ENCODE measurements around the gene OR56A5.

Gene OR56A5, protein sequence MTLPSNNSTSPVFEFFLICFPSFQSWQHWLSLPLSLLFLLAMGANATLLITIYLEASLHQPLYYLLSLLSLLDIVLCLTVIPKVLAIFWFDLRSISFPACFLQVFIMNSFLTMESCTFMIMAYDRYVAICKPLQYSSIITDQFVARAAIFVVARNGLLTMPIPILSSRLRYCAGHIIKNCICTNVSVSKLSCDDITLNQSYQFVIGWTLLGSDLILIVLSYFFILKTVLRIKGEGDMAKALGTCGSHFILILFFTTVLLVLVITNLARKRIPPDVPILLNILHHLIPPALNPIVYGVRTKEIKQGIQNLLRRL

DNA sequence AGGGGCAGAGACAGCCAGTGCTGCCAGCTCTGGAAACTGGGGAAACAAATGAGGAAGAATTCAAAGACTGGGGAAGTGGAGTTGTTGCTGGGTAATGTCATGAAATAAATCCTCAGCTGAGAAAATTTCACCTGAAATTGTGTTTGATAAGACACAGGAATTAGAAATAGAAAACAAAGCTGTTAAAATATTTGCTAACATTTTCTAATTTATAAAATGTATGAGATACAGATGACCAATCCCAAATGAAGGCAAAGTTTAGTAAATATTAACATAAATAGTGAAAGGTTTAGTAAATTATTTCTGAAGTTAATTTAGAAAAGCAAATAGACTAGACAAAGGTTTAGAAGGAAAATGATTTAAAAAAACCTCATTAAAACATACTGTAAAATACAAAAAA lies at the start of gene OR56A5:
TSS of gene OR56A5 (minus strand) at position 101 of the 400 bp plus-strand sequence. CDS start at position 101, 0 bp downstream.
- CTCF ChIA-PET, result no interaction called here
- no peak for DNase-seq
- Mint-ChIP-seq H3K27me3 (no peaks in the 10 kb centered on the region), H3K27ac (no peak within 1 kb of the TSS), H3K4me1 (no peaks in the 10 kb centered on the region), H3K4me3 (no peak within 1 kb of the TSS), H3K9me3 (peaks cover 4% of the 10 kb centered on the region), H3K36me3 (no peaks in the 10 kb centered on the region)

DNA sequence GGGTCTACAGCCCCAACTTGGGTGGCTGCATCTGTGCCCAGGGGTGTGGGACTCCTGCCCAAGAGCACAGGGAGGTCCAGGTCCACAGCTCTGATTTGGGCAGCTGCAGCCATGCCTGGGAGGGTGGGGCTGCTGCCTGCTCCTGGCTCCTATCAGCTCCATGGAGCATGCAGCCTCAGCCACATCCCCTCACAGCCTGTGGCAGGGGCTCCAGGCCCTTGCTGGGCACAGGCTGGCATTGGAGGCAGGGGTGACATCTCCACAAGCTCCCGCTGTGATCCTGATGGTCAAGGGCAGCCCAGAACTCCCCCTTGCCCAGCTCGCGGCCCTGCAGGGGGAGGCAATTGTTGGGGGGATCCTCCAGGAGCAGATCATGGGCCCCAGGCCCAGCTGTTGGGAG lies 44.7 kb upstream of the OR56A5 start:
- DNase-seq, result no peak
- H3K36me3 Mint-ChIP-seq, result no peaks in the 10 kb centered on the region
- no peaks in the 10 kb centered on the region for H3K4me1 Mint-ChIP-seq
- no peaks in the 10 kb centered on the region for H3K9me3 Mint-ChIP-seq
- no peak overlapping the region for H3K4me3 Mint-ChIP-seq
- peaks cover 7% of the 10 kb centered on the region for H3K27me3 Mint-ChIP-seq
- no peak overlapping the region for H3K27ac Mint-ChIP-seq
- CTCF ChIA-PET, result no interaction called here

DNA sequence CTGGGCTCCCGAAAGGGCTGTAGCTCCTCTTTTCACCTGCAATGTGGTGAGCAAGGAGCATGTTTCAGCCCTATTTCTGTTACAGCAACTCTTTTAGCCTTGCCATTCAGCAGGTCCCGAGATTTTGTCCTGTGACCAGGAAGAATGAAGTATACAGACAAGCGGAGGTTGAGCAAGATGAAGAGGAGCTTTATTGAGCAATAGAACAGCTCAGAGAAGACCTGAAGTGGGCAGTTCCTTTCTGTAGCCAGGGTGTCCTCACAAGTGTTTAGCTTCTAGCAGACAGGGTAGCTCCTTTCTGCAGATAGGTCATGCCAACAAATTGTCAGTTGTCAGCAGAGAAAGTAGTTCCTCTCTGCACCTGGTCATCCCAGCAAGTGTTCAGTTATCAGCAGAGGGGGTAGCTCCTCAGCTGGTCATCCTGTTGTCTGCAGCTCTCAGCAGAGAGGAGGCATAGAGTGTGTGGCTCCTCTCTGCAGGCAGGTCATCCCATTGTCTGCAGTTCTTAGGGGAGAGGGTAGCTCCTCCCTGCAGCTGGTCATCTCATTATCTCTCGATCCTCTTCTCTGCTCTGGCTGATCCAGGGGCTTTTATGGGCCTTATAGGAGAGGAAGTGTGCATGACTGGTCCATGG lies 43.9 kb upstream of the OR56A5 start:
- Mint-ChIP-seq H3K4me3 (no peak overlapping the region), H3K27me3 (peaks cover 7% of the 10 kb centered on the region), H3K9me3 (no peaks in the 10 kb centered on the region), H3K36me3 (no peaks in the 10 kb centered on the region), H3K27ac (no peak overlapping the region), H3K4me1 (no peaks in the 10 kb centered on the region)
- CTCF ChIA-PET, result no interaction called here
- no peak for DNase-seq

DNA sequence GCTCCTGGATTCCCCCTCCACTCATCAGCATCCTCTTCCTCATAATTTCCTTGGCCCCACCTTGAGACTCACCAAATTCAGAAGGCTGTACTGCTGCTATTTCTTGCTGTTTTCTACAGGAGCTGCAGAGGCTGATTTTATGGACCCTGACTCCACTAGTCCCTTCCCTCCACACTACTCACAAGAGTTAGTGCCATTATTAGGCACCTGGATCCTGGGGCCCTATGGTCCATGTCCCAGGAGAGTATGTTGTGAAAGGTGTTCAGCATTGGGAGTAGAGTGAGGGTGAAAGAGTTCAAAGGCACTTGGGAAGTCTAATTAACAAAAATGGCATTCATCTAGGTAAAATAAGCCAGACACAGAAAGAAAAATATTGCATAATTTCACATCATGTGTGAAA lies 38.6 kb upstream of the OR56A5 start, which contains the start of gene OR56A4:
TSS of gene OR56A4 (minus strand) at position 101 of the 400 bp plus-strand sequence. CDS start 3,954 bp downstream, outside the sequence.
- CTCF ChIA-PET, result no interaction called here

DNA sequence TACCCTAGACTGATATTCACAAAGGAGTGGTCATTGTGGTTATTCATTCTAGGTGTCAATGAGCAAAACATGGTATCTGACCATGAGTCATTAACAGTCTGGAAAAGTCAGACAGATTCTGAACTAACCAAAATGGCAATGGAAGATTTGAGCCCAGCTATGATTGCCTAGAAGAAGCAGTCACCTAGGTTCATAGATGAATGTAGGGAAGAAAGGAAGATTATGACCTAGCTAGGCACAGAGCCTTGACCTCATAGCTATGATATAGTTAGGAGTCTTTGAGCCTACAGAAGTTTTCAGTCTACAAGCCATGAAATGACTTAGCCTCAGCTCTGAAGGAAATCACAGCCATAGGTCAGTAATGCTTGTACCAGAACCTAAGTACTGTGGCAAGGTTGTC lies 38.1 kb upstream of the OR56A5 start:
- no peaks in the 10 kb centered on the region for H3K4me1 Mint-ChIP-seq
- no peaks in the 10 kb centered on the region for H3K9me3 Mint-ChIP-seq
- H3K27ac Mint-ChIP-seq, result no peak overlapping the region
- DNase-seq, result no peak
- H3K4me3 Mint-ChIP-seq, result no peak overlapping the region
- no peaks in the 10 kb centered on the region for H3K36me3 Mint-ChIP-seq
- peaks cover 4% of the 10 kb centered on the region for H3K27me3 Mint-ChIP-seq
- CTCF ChIA-PET, result no interaction called here

More for the DNA sequence above, 38.6 kb upstream of the OR56A5 start, which contains the start of gene OR56A4:
- no peak for DNase-seq
- Mint-ChIP-seq H3K9me3 (no peaks in the 10 kb centered on the region), H3K4me3 (no peak within 1 kb of the TSS), H3K27ac (no peak within 1 kb of the TSS), H3K36me3 (no peaks in the 10 kb centered on the region), H3K4me1 (no peaks in the 10 kb centered on the region), H3K27me3 (peaks cover 4% of the 10 kb centered on the region)

DNA sequence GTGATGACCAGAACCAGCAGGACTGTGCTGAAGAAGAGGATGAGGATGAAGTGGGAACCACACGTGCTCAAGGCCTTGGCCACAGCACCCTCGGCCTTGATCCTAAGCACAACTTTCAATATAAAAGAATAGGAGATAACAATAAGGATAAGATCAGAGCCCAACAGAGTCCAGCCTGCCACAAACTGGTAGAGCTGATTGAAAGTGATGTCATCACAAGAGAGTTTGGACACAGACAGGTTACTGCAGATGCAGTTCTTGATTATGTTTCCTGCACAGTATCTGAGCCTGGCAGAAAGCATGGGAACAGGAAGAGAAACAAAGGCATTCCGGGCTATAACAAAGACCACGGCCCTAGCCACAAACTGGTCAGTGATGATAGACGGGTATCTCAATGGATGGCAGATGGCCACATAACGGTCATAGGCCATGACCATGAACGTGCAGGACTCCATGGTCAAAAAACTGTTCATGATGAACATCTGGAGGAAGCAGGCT lies 34.0 kb upstream of the OR56A5 start:
- CTCF ChIA-PET, result interaction anchor here (1.0 kb wide), 1 partner anchor 377 kb away, joined by 3 read pairs; no protein-coding TSS in a partner anchor
- H3K27me3 Mint-ChIP-seq, result peaks cover 4% of the 10 kb centered on the region

DNA sequence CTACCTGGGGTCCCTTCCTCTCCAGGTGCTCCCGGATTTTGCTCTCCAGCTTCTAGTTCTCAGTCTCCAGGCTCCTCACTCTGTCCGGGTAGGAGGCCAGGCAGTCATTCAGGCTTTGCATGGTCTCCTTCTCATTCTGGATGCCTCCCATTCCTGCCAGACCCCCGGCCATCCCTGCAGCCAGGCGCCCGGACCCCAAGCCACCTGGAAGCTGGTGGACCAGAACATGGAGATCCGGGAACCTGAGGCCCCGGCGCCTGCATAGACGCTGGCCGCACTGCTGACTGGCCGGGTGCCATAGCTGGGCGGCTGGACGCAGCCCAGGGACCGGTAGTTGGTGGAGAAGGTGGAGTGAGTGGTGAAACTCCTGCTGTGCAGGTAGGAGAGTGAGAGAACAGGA lies 26.5 kb upstream of the OR56A5 start:
- Mint-ChIP-seq H3K36me3 (no peaks in the 10 kb centered on the region), H3K9me3 (no peaks in the 10 kb centered on the region), H3K4me1 (no peaks in the 10 kb centered on the region), H3K27me3 (peaks cover 16% of the 10 kb centered on the region), H3K27ac (no peak overlapping the region), H3K4me3 (no peak overlapping the region)
- no peak for DNase-seq
- CTCF ChIA-PET, result interaction anchor here (1.2 kb wide), 1 partner anchor 358 kb away, joined by 4 read pairs; no protein-coding TSS in a partner anchor

More for the DNA sequence above, 34.0 kb upstream of the OR56A5 start:
- H3K4me3 Mint-ChIP-seq, result no peak overlapping the region
- no peak overlapping the region for H3K27ac Mint-ChIP-seq
- H3K4me1 Mint-ChIP-seq, result no peaks in the 10 kb centered on the region
- no peak for DNase-seq
- H3K36me3 Mint-ChIP-seq, result no peaks in the 10 kb centered on the region
- no peaks in the 10 kb centered on the region for H3K9me3 Mint-ChIP-seq

DNA sequence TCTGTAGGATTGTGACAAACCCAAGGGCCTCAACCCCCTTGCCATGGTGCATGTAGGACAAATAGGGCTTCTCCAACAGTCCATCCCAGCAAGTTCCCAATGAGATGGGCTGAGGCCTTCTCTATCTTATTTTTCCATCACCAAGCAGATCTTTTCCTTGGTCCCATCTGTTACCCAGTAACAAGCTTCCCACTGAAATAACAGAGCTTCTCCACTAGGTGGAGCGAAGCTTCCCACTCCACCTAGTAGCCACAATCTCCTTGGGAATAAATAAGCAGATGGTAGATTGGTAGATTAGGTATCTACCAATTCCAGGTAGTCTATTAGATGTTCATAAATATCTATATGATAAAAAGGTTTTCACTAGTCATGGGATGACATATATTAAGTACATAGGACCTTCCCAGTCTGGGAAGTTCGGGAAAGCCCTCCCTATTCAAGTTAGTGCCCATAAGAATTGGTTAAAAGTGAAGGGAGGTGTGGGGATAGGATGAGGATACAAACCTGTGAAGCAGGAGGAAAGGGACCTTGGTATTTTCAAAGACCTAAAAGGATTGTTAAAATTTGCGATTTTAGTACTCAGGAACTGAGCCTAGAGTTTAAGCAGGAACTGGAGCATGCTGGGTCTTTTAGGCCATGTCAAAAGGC lies 24.4 kb upstream of the OR56A5 start:
- Mint-ChIP-seq H3K27ac (no peak overlapping the region), H3K36me3 (no peaks in the 10 kb centered on the region), H3K4me1 (no peaks in the 10 kb centered on the region), H3K4me3 (no peak overlapping the region), H3K9me3 (no peaks in the 10 kb centered on the region), H3K27me3 (peaks cover 16% of the 10 kb centered on the region)
- no peak for DNase-seq
- CTCF ChIA-PET, result interaction anchor here (1.0 kb wide), 1 partner anchor 358 kb away, joined by 4 read pairs; no protein-coding TSS in a partner anchor

DNA sequence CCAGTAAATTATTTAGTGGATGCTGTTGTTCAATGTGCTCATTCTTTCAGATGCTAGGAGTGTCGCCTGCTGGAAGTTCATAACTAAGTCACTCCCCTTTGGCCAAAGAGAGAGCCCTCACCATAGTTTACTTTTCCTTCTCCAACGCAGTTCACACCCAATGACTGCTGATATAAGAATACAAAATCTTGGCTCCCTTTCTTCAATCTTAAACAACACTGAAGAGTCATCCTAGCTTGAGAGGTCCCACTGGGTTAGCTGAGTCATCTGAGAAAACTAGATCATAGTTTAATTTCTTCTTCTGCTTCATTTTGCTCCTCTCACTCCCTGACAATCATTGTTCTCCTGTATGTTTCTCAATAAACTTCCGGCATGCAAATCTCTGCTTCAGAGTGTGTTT lies 23.9 kb upstream of the OR56A5 start:
- Mint-ChIP-seq H3K27ac (no peak overlapping the region), H3K27me3 (peaks cover 16% of the 10 kb centered on the region), H3K36me3 (no peaks in the 10 kb centered on the region), H3K4me3 (no peak overlapping the region), H3K4me1 (no peaks in the 10 kb centered on the region), H3K9me3 (no peaks in the 10 kb centered on the region)
- DNase-seq, result no peak
- CTCF ChIA-PET, result interaction anchor here (1.0 kb wide), 1 partner anchor 359 kb away, joined by 4 read pairs; no protein-coding TSS in a partner anchor

DNA sequence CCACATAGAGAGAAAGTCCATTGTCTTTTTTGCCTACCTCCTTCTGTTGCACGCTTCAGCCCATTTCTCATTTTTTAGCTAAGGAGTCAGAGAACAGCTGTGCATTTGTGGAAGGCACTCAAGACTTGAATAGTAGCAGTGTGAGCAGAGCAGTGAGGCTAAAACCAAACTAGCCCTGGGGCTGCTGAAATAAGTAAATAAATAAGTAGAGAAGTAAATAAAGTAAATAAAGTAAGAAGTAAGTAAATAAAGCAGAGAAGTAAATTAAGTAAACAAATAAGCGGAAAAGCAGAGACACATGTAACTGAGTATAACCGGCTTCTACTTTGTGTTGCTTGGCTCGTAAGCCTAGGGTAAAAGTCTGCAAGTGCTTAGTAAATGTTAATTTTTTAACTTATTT lies 20.9 kb upstream of the OR56A5 start:
- Mint-ChIP-seq H3K27me3 (peaks cover 7% of the 10 kb centered on the region), H3K27ac (no peak overlapping the region), H3K4me1 (no peaks in the 10 kb centered on the region), H3K4me3 (no peak overlapping the region), H3K9me3 (no peaks in the 10 kb centered on the region), H3K36me3 (no peaks in the 10 kb centered on the region)
- no peak for DNase-seq
- CTCF ChIA-PET, result no interaction called here

DNA sequence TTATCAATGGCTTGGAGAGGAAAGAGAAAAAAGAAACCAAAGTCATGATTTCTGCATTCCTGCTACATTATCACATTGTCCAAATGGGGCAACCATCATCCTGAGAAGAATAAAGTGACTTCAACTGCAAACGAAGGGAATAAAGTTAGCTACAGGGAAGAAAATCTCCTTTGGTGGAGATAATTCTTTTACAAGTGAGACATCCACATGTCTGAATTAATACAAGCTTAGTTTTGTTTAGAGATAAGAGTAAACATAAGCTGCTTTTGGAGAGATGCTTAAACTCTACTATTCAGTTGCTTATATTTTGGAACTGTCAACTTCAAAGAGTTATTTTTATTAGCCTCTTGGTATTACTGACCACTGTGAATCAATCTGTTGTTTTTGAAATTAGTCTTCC lies 18.6 kb upstream of the OR56A5 start, which contains the start of gene OR52L1:
TSS of gene OR52L1 (minus strand) at position 101 of the 400 bp plus-strand sequence. CDS start at position 46, 55 bp downstream.
- Mint-ChIP-seq H3K27me3 (peaks cover 3% of the 10 kb centered on the region), H3K36me3 (no peaks in the 10 kb centered on the region), H3K4me1 (no peaks in the 10 kb centered on the region), H3K9me3 (no peaks in the 10 kb centered on the region), H3K27ac (no peak within 1 kb of the TSS), H3K4me3 (no peak within 1 kb of the TSS)
- no peak for DNase-seq
- CTCF ChIA-PET, result no interaction called here

DNA sequence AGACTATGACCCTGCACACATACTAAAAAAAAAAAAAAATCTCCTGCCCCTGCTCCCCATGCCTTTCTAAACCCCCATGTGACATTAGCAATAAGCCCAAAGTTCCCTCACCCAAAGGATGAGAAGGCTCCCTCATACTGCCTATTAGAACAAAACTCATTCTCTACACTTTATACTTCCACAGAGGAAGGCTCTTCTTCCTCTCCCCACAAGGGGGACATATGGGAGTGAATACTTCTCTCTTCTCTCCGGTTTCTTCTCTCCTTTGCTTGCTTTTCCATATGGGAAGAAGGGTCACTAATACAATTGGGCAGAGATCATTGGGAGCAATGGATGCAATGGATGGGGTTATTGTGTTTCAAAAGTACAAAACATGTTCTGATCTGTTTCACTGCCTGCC lies 15.1 kb upstream of the OR56A5 start:
- no peaks in the 10 kb centered on the region for H3K9me3 Mint-ChIP-seq
- H3K36me3 Mint-ChIP-seq, result no peaks in the 10 kb centered on the region
- peaks cover 3% of the 10 kb centered on the region for H3K27me3 Mint-ChIP-seq
- no peak overlapping the region for H3K4me3 Mint-ChIP-seq
- CTCF ChIA-PET, result no interaction called here
- H3K27ac Mint-ChIP-seq, result no peak overlapping the region
- no peak for DNase-seq
- no peaks in the 10 kb centered on the region for H3K4me1 Mint-ChIP-seq

DNA sequence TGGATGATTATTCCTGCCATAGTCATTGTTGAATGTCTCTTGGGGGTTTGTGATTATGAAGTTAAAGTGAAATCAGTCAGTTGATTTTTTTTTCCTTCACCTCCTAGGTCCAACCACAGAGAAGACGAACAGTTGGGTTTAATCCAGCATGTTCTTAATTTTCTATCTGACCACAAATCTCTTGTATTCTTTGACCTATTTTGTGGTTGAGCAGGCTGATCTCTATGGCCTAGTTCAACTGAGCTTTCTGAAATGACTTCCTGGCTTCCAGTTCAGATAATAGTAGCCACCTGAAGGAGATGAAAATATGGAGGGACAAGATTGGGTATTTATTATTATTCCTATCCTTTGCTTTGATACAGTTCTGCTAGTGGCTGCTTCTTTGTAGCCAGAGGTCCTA lies 5.2 kb upstream of the OR56A5 start:
- no peak for DNase-seq
- Mint-ChIP-seq H3K9me3 (no peaks in the 10 kb centered on the region), H3K27me3 (peaks cover 6% of the 10 kb centered on the region), H3K27ac (no peak overlapping the region), H3K36me3 (no peaks in the 10 kb centered on the region), H3K4me1 (no peaks in the 10 kb centered on the region), H3K4me3 (no peak overlapping the region)
- CTCF ChIA-PET, result no interaction called here

DNA sequence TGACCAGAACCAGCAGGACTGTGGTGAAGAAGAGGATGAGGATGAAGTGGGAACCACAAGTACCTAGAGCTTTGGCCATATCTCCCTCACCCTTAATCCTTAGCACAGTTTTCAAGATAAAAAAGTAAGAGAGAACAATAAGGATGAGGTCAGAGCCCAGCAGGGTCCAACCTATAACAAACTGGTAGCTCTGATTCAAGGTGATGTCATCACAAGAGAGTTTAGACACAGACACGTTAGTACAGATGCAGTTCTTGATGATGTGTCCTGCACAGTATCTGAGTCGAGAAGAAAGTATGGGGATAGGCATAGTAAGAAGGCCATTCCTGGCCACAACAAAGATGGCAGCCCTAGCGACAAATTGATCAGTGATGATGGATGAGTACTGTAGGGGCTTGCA lies 586 bp downstream of the OR56A5 start:
- no peaks in the 10 kb centered on the region for H3K4me1 Mint-ChIP-seq
- H3K9me3 Mint-ChIP-seq, result peaks cover 9% of the 10 kb centered on the region
- no peaks in the 10 kb centered on the region for H3K36me3 Mint-ChIP-seq
- H3K27ac Mint-ChIP-seq, result no peak overlapping the region
- no peak for DNase-seq
- no peak overlapping the region for H3K4me3 Mint-ChIP-seq
- CTCF ChIA-PET, result no interaction called here
- no peaks in the 10 kb centered on the region for H3K27me3 Mint-ChIP-seq
